ENCODE measurements around the gene RBM47. TPM values are rescaled to one million over a fixed set of nuclear protein-coding genes. Genes with fewer than 3 reads are reported as not detected.

RBM47 gene
- total and polyA plus RNA-seq, 2 experiments from 2014 or later: 35.6 to 139 TPM

DNA sequence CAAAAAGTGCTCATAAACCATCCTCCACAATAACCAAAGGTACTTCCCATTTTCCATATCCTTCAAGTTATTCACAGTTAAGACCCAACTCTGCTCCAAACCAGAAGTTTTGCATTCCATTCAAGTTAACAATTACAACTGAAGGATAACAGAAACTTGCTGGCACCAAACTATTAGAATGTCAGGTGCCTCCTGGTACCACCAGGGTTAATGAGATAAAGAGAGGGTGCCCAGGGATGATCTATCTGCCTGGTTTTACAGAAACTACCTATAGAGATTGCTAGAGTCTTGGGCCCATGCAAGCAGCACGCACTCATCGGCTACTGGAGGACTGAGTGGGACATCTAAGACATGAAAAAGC is 114.6 kb downstream of the RBM47 start:
- Histone ChIP-seq H3K4me1 (ENCODE audit: insufficient read depth) (peaks cover 50% of the 10 kb centered on the region), H3K27ac (ENCODE audit: low read depth) (no peak overlapping the region), H3K36me3 (ENCODE audit: insufficient read depth) (no peaks in the 10 kb centered on the region), H3F3A (replicated peaks; ENCODE audit: low read depth) (0 out of 2 replicates have a peak, but pooled peaks cover 2% of the 10 kb centered on the region), H3K4me3 (no peak overlapping the region), H3K9me2 (ENCODE audit: insufficient read depth) (no peaks in the 10 kb centered on the region), H3K27me3 (ENCODE audit: insufficient read depth) (no peaks in the 10 kb centered on the region), H2AFZ (no peak overlapping the region), H3K79me2 (replicated peaks; ENCODE audit: insufficient read depth) (peaks cover 66% of the 10 kb centered on the region), H3K4me2 (peak overlapping the region; percentile 17; the same call in 1 of the 2 replicates), H4K20me1 (replicated peaks; ENCODE audit: insufficient read depth) (peaks cover 9% of the 10 kb centered on the region)
- ATAC-seq (no peak), DNase-seq (ENCODE audit: low spot score) (no peak)
- peaks cover 21% of the 10 kb centered on the region; the same call in 2 of the 3 replicates for H3K36me3 Mint-ChIP-seq (ENCODE audit: low read depth)
- TF ChIP-seq, protein P1, sequence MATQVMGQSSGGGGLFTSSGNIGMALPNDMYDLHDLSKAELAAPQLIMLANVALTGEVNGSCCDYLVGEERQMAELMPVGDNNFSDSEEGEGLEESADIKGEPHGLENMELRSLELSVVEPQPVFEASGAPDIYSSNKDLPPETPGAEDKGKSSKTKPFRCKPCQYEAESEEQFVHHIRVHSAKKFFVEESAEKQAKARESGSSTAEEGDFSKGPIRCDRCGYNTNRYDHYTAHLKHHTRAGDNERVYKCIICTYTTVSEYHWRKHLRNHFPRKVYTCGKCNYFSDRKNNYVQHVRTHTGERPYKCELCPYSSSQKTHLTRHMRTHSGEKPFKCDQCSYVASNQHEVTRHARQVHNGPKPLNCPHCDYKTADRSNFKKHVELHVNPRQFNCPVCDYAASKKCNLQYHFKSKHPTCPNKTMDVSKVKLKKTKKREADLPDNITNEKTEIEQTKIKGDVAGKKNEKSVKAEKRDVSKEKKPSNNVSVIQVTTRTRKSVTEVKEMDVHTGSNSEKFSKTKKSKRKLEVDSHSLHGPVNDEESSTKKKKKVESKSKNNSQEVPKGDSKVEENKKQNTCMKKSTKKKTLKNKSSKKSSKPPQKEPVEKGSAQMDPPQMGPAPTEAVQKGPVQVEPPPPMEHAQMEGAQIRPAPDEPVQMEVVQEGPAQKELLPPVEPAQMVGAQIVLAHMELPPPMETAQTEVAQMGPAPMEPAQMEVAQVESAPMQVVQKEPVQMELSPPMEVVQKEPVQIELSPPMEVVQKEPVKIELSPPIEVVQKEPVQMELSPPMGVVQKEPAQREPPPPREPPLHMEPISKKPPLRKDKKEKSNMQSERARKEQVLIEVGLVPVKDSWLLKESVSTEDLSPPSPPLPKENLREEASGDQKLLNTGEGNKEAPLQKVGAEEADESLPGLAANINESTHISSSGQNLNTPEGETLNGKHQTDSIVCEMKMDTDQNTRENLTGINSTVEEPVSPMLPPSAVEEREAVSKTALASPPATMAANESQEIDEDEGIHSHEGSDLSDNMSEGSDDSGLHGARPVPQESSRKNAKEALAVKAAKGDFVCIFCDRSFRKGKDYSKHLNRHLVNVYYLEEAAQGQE (IDR thresholded peaks at IDR 0.05; ENCODE audit: unreplicated experiment): no peak
- TF ChIP-seq, protein P2, sequence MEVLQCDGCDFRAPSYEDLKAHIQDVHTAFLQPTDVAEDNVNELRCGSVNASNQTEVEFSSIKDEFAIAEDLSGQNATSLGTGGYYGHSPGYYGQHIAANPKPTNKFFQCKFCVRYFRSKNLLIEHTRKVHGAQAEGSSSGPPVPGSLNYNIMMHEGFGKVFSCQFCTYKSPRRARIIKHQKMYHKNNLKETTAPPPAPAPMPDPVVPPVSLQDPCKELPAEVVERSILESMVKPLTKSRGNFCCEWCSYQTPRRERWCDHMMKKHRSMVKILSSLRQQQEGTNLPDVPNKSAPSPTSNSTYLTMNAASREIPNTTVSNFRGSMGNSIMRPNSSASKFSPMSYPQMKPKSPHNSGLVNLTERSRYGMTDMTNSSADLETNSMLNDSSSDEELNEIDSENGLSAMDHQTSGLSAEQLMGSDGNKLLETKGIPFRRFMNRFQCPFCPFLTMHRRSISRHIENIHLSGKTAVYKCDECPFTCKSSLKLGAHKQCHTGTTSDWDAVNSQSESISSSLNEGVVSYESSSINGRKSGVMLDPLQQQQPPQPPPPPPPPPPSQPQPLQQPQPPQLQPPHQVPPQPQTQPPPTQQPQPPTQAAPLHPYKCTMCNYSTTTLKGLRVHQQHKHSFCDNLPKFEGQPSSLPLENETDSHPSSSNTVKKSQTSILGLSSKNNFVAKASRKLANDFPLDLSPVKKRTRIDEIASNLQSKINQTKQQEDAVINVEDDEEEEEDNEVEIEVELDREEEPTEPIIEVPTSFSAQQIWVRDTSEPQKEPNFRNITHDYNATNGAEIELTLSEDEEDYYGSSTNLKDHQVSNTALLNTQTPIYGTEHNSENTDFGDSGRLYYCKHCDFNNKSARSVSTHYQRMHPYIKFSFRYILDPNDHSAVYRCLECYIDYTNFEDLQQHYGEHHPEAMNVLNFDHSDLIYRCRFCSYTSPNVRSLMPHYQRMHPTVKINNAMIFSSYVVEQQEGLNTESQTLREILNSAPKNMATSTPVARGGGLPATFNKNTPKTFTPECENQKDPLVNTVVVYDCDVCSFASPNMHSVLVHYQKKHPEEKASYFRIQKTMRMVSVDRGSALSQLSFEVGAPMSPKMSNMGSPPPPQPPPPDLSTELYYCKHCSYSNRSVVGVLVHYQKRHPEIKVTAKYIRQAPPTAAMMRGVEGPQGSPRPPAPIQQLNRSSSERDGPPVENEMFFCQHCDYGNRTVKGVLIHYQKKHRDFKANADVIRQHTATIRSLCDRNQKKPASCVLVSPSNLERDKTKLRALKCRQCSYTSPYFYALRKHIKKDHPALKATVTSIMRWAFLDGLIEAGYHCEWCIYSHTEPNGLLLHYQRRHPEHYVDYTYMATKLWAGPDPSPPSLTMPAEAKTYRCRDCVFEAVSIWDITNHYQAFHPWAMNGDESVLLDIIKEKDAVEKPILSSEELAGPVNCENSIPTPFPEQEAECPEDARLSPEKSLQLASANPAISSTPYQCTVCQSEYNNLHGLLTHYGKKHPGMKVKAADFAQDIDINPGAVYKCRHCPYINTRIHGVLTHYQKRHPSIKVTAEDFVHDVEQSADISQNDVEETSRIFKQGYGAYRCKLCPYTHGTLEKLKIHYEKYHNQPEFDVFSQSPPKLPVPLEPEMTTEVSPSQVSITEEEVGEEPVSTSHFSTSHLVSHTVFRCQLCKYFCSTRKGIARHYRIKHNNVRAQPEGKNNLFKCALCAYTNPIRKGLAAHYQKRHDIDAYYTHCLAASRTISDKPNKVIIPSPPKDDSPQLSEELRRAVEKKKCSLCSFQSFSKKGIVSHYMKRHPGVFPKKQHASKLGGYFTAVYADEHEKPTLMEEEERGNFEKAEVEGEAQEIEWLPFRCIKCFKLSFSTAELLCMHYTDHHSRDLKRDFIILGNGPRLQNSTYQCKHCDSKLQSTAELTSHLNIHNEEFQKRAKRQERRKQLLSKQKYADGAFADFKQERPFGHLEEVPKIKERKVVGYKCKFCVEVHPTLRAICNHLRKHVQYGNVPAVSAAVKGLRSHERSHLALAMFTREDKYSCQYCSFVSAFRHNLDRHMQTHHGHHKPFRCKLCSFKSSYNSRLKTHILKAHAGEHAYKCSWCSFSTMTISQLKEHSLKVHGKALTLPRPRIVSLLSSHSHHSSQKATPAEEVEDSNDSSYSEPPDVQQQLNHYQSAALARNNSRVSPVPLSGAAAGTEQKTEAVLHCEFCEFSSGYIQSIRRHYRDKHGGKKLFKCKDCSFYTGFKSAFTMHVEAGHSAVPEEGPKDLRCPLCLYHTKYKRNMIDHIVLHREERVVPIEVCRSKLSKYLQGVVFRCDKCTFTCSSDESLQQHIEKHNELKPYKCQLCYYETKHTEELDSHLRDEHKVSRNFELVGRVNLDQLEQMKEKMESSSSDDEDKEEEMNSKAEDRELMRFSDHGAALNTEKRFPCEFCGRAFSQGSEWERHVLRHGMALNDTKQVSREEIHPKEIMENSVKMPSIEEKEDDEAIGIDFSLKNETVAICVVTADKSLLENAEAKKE (CRISPR knock-in tag; IDR thresholded peaks at IDR 0.05): no peak
- TF ChIP-seq ZNF114 (CRISPR knock-in tag; IDR thresholded peaks at IDR 0.05) (no peak), CREB1 (CRISPR knock-in tag; IDR thresholded peaks at IDR 0.05; ENCODE audit: low read depth) (no peak), STAT1 (IDR thresholded peaks at IDR 0.05; ENCODE audit: unreplicated experiment) (no peak), EZH2phosphoT487 (IDR thresholded peaks at IDR 0.05; ENCODE audit: unreplicated experiment) (no peak), ZNF331 (CRISPR knock-in tag; IDR thresholded peaks at IDR 0.05; ENCODE audit: low read depth) (no peak)
- TF ChIP-seq, protein P3, sequence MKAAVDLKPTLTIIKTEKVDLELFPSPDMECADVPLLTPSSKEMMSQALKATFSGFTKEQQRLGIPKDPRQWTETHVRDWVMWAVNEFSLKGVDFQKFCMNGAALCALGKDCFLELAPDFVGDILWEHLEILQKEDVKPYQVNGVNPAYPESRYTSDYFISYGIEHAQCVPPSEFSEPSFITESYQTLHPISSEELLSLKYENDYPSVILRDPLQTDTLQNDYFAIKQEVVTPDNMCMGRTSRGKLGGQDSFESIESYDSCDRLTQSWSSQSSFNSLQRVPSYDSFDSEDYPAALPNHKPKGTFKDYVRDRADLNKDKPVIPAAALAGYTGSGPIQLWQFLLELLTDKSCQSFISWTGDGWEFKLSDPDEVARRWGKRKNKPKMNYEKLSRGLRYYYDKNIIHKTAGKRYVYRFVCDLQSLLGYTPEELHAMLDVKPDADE (IDR thresholded peaks at IDR 0.05): no peak
- 0 out of 2 replicates have a peak overlapping the region, but pooled peaks have one; percentile 39 for H3K27ac Mint-ChIP-seq
- no peak overlapping the region; the same call in 2 of the 3 replicates for H3K4me3 Mint-ChIP-seq
- H3K9me3 Mint-ChIP-seq: no peaks in the 10 kb centered on the region
- peaks cover 19% of the 10 kb centered on the region for H3K27me3 Mint-ChIP-seq (ENCODE audit: insufficient read depth, low read depth, poor library complexity)
- H3K4me1 Mint-ChIP-seq: peaks cover 38% of the 10 kb centered on the region

Measured in GM23338 (cell line).